Stimulated activated CD4-positive, alpha-beta T cell treated with anti-CD3 and anti-CD28 coated beads, TNF-alpha, amount 100 ng/mL, for 1 hour (primary cell): ENCODE results near the gene CMSS1.

Source experiments
- DNase-seq, 3 donors: peaks; one replicate each; pipeline ENCODE4 v3.0.0-alpha.2; 2020; ENCODE audit warnings: low read depth in 3 of 3, low spot score in 1 of 3

Gene CMSS1

GRCh38 chr3:99851955-99852354, 34.3 kb downstream of the CMSS1 start:
- no peak for DNase-seq

- no peak for DNase-seq
Observed at GRCh38 chr3:99852851-99853250, 35.2 kb downstream of the CMSS1 start.

GRCh38 chr3:99854756-99855298, 37.2 kb downstream of the CMSS1 start:
- DNase-seq: no peak

- DNase-seq: no peak
Observed at GRCh38 chr3:99855900-99856299, 38.2 kb downstream of the CMSS1 start.

- DNase-seq: no peak
Observed at GRCh38 chr3:99856437-99857220, 39.0 kb downstream of the CMSS1 start.

GRCh38 chr3:99857278-99857677, 39.6 kb downstream of the CMSS1 start:
- DNase-seq: no peak

GRCh38 chr3:99858469-99858868, 40.8 kb downstream of the CMSS1 start:
- no peak for DNase-seq

- no peak for DNase-seq
Observed at GRCh38 chr3:99859825-99860224, 42.2 kb downstream of the CMSS1 start.

- no peak for DNase-seq
Observed at GRCh38 chr3:99861216-99861615, 43.6 kb downstream of the CMSS1 start.

GRCh38 chr3:99862208-99862607, 44.5 kb downstream of the CMSS1 start:
- DNase-seq: no peak

- DNase-seq: no peak
Observed at GRCh38 chr3:99863002-99863401, 45.3 kb downstream of the CMSS1 start.

- no peak for DNase-seq
Observed at GRCh38 chr3:99863588-99863987, 45.9 kb downstream of the CMSS1 start.

- no peak for DNase-seq
Observed at GRCh38 chr3:99864289-99864688, 46.6 kb downstream of the CMSS1 start.

- no peak for DNase-seq
Observed at GRCh38 chr3:99865321-99865720, 47.7 kb downstream of the CMSS1 start.

GRCh38 chr3:99866261-99866761, 48.6 kb downstream of the CMSS1 start:
- DNase-seq: no peak

GRCh38 chr3:99867594-99868310, 50.1 kb downstream of the CMSS1 start:
- DNase-seq: no peak

- no peak for DNase-seq
Observed at GRCh38 chr3:99868311-99868646, 50.6 kb downstream of the CMSS1 start.

- no peak for DNase-seq
Observed at GRCh38 chr3:99869621-99870020, 52.0 kb downstream of the CMSS1 start.

GRCh38 chr3:99870712-99871111, 53.0 kb downstream of the CMSS1 start:
- no peak for DNase-seq

GRCh38 chr3:99871231-99872045, 53.8 kb downstream of the CMSS1 start:
- no peak for DNase-seq

GRCh38 chr3:99872923-99873254, 55.2 kb downstream of the CMSS1 start:
- DNase-seq: no peak
